K562 (cell line): ENCODE measurements around the gene HRNR. TPM values are rescaled to one million over a fixed set of nuclear protein-coding genes. Genes with fewer than 3 reads are reported as not detected.

ENCODE experiments used
- ATAC-seq: fragments of 200-7000 bp; cut with Tn5 transposase; 3 replicates; pipeline ENCODE4 v1.9.1; 2020; ENCODE audit warnings: moderate library complexity
- BruUV-seq: library from RNA; stranded (reverse); fragments of 400-500 nt; replicated peaks from 2 replicates; lab custom pipeline; 2021; lab: Mats Ljungman, UMichigan
- CTCF ChIA-PET: fragments of 300-600 bp; formaldehyde crosslinking; extraction: SDS; loops from one replicate; lab custom pipeline; 2021; ENCODE audit warnings: low intra/inter-chr PET ratio; lab: Yijun Ruan, JAX
- POLR2A ChIA-PET: fragments of 300-600, 350-650 bp; sonication (Branson Sonifier 250); formaldehyde crosslinking; extraction: SDS; loops from one replicate; lab custom pipeline; 2021; ENCODE audit warnings: antibody characterized with exemption, inconsistent platforms; lab: Yijun Ruan, JAX
- DNase-seq, 4 experiments: peaks; one replicate each; pipeline versions ENCODE4 v3.0.0 to v3.0.0-alpha.2; 2011 to 2018; ENCODE audit warnings: low spot score in 3 of 4, mixed read lengths in 3 of 4; ENCODE audit errors: extremely low read depth in 1 of 4
- FAIRE-seq: peaks from 2 replicates; lab custom pipeline; 2011; peaks lifted over from hg19 to GRCh38; lab: Jason Lieb, UNC
- H2AFZ ChIP-seq: 2 replicates; pipeline ENCODE4 v1.6.0; 2011; ENCODE audit warnings: low read depth, low read length, control low read depth, inconsistent platforms
- H3K27ac ChIP-seq: fragments of 200-600 bp; 3 replicates; pipeline ENCODE4 v1.8.0; 2011; ENCODE audit warnings: low read depth, mild to moderate bottlenecking, control low read depth, inconsistent platforms, low read length, moderate library complexity, mixed read lengths; ENCODE audit errors: extremely low read depth
- H3K27me3 ChIP-seq, 2 experiments: fragments of 300-600 bp in 1 of 2; 2 replicates in 1 of 2; 3 replicates in 1 of 2; pipeline versions ENCODE4 v1.6.0 to v1.8.0; 2011; ENCODE audit warnings: inconsistent platforms in 2 of 2, low read length in 2 of 2, mild to moderate bottlenecking in 1 of 2, mixed read lengths in 1 of 2, moderate library complexity in 1 of 2; ENCODE audit not compliant: control insufficient read depth in 2 of 2, insufficient read depth in 2 of 2
- H3K36me3 ChIP-seq: fragments of 300-600 bp; 3 replicates; pipeline ENCODE4 v1.8.0; 2011; ENCODE audit warnings: mild to moderate bottlenecking, low read length, inconsistent platforms; ENCODE audit not compliant: control insufficient read depth, insufficient read depth
- H3K4me1 ChIP-seq, 2 experiments: fragments of 200-600 bp in 1 of 2; replicated peaks in 1 of 2; 2 replicates in 1 of 2; 3 replicates in 1 of 2; pipeline versions ENCODE4 v1.5.1 to v1.8.0; 2011; ENCODE audit warnings: inconsistent platforms in 2 of 2, low read length in 2 of 2, mild to moderate bottlenecking in 1 of 2, mixed read lengths in 1 of 2, moderate library complexity in 1 of 2; ENCODE audit not compliant: control insufficient read depth in 2 of 2, insufficient read depth in 2 of 2
- H3K4me2 ChIP-seq: 2 replicates; pipeline ENCODE4 v1.6.1; 2011; ENCODE audit warnings: low read length, control low read depth, inconsistent platforms, mixed read lengths; ENCODE audit not compliant: insufficient read depth
- H3K4me3 ChIP-seq: fragments of 200-600 bp; sonication (generic), shearing (Covaris generic); 2 replicates; pipeline ENCODE4 v1.5.1; 2016; ENCODE audit warnings: control low read depth, inconsistent platforms
- H3K79me2 ChIP-seq: fragments of 200-600 bp; 3 replicates; pipeline ENCODE4 v1.8.0; 2011; ENCODE audit warnings: low read length, inconsistent platforms; ENCODE audit not compliant: control insufficient read depth, insufficient read depth
- H3K9ac ChIP-seq, 2 experiments: 2 replicates each; pipeline versions ENCODE4 v1.6.0 to v1.6.1; 2011; ENCODE audit warnings: low read depth in 2 of 2, low read length in 2 of 2, control low read depth in 1 of 2, inconsistent platforms in 1 of 2, mild to moderate bottlenecking in 1 of 2, mixed read lengths in 1 of 2; ENCODE audit not compliant: insufficient read depth in 1 of 2
- H3K9me1 ChIP-seq: one replicate; pipeline ENCODE4 v1.6.0; 2011; ENCODE audit warnings: inconsistent platforms, mild to moderate bottlenecking, low read length, moderate library complexity; ENCODE audit not compliant: control insufficient read depth, insufficient read depth
- H3K9me3 ChIP-seq: replicated peaks from 2 replicates; pipeline ENCODE4 v1.5.1; 2011; ENCODE audit warnings: low read depth, low read length, inconsistent platforms; ENCODE audit not compliant: control insufficient read depth, insufficient read depth
- H4K20me1 ChIP-seq: replicated peaks from 2 replicates; pipeline ENCODE4 v1.6.1; 2011; ENCODE audit warnings: low read length, inconsistent platforms, mixed read lengths; ENCODE audit not compliant: control insufficient read depth, insufficient read depth
- ARID4B ChIP-seq: sonication (generic); formaldehyde crosslinking; IDR thresholded peaks from 2 replicates; pipeline ENCODE4 v1.8.0; 2022; ENCODE audit warnings: mild to moderate bottlenecking, missing genetic modification reagents
- CREB1 ChIP-seq, 2 experiments: sonication (generic) in 1 of 2; formaldehyde crosslinking in 1 of 2; IDR thresholded peaks; 2 replicates each; pipeline versions ENCODE4 v1.6.1 to v1.8.0; 2012 to 2022; ENCODE audit warnings: inconsistent platforms in 1 of 2, mild to moderate bottlenecking in 1 of 2, missing genetic modification reagents in 1 of 2, moderate library complexity in 1 of 2
- E2F8 ChIP-seq: fragments of 450-650 bp; IDR thresholded peaks from 2 replicates; pipeline ENCODE4 v1.7.1; 2018; ENCODE audit warnings: mild to moderate bottlenecking, low read depth; ENCODE audit not compliant: partially characterized antibody
- HINFP ChIP-seq: fragments of 450-650 bp; conservative IDR thresholded peaks from 2 replicates; pipeline ENCODE4 v1.6.1; 2016; ENCODE audit warnings: missing genetic modification characterization, low read depth, mild to moderate bottlenecking, control low read depth, missing compliant biosample characterization
- KDM4B ChIP-seq, 2 experiments: fragments of 450-650 bp in 1 of 2; sonication (generic) in 1 of 2; IDR thresholded peaks; 2 replicates each; pipeline ENCODE4 v1.6.1; 2016 to 2017; ENCODE audit warnings: borderline replicate concordance in 2 of 2, antibody characterized with exemption in 1 of 2, low read depth in 1 of 2, mild to moderate bottlenecking in 1 of 2
- RBBP5 ChIP-seq: fragments of 200-600 bp; sonication (generic); IDR thresholded peaks from 2 replicates; pipeline ENCODE4 v1.6.1; 2012; ENCODE audit warnings: borderline replicate concordance, mild to moderate bottlenecking, low read length, control low read depth, inconsistent platforms; ENCODE audit not compliant: insufficient read depth, poor library complexity, severe bottlenecking
- SMARCC2 ChIP-seq: fragments of 450-650 bp; IDR thresholded peaks from 2 replicates; pipeline ENCODE4 v1.6.1; 2017; ENCODE audit warnings: antibody characterized with exemption, moderate library complexity, mild to moderate bottlenecking, low read depth
- ZC3H11A ChIP-seq: IDR thresholded peaks from 2 replicates; pipeline ENCODE4 v1.6.1; 2012; ENCODE audit warnings: low read depth, low read length, improper control_type of control experiment
- ZNF282 ChIP-seq: sonication (generic); formaldehyde crosslinking; IDR thresholded peaks from 2 replicates; pipeline ENCODE4 v1.8.1; 2023; ENCODE audit warnings: missing genetic modification reagents
- ZNF449 ChIP-seq: fragments of 250-450 bp; sonication (Bioruptor Pico); IDR thresholded peaks from 2 replicates; pipeline ENCODE4 v1.8.0; 2022; ENCODE audit warnings: moderate library complexity, mild to moderate bottlenecking, inconsistent platforms
- ZNF785 ChIP-seq: fragments of 250-450 bp; sonication (Bioruptor Pico); IDR thresholded peaks from 2 replicates; pipeline ENCODE4 v1.4.0; 2020; ENCODE audit warnings: mild to moderate bottlenecking
- ZSCAN29 ChIP-seq: fragments of 450-650 bp; IDR thresholded peaks from 2 replicates; pipeline ENCODE4 v1.6.1; 2017
- WGBS: fragments of 100-300 bp; shearing (Covaris generic); methylation state at CpG from one replicate; pipeline ENCODE4 v1.1.6; 2016; ENCODE audit warnings: low coverage, mixed read lengths; ENCODE audit not compliant: insufficient coverage; ENCODE audit errors: missing lambda C conversion rate; 5-methylcytosine and 5-hydroxymethylcytosine counted together
- in situ Hi-C: fragments of 300-500 bp; cut with MboI; formaldehyde crosslinking; loops from 4 replicates; pipeline ENCODE4 v1.15.0; 2018; ENCODE audit warnings: inconsistent platforms, mixed read lengths
- intact Hi-C: fragments of 100-400 bp; cut with micrococcal nuclease; formaldehyde crosslinking; loops from 2 replicates; pipeline ENCODE4 v1.14.2; 2022
- polyA plus RNA-seq, 8 experiments: library from polyadenylated mRNA; depleted of rRNA in 4 of 8; stranded (reverse) in 5 of 8; unstranded in 3 of 8; fragments of >200 nt; fragmentation: Nextera tagmentation in 2 of 8; fragmentation: Illumina TruSeq in 1 of 8; extraction: Ambion mirVana in 2 of 8; extraction: Trizol in 1 of 8; gene quantifications; 2 replicates each; pipeline versions ENCODE4 v1.2.1 to v1.2.3, GENCODE V29; 2011 to 2014; ENCODE audit warnings: inconsistent platforms in 1 of 8, missing spikeins in 1 of 8
- total RNA-seq, 7 experiments: library from RNA; depleted of rRNA in 6 of 7; stranded (reverse); fragments of >200 nt in 6 of 7; fragmentation: Illumina TruSeq in 2 of 7; extraction: Trizol in 2 of 7; gene quantifications; 2 replicates each; pipeline versions ENCODE4 v1.2.1 to v1.2.3, GENCODE V29; 2011 to 2021; ENCODE audit warnings: low replicate concordance in 1 of 7

Gene HRNR
- total and polyA plus RNA-seq, 9 of the 15 experiments (the other 6 are each of a cell fraction or from before 2014, with no cell fraction given) = not detected

- H3K4me3 ChIP-seq = no peak overlapping the region
- no peaks in the 10 kb centered on the region for H3K9me1 ChIP-seq
- DNase-seq (no peak), ATAC-seq (no peak), FAIRE-seq (no peak)
- H3K9me3 ChIP-seq = no peaks in the 10 kb centered on the region
- no peak overlapping the region for H2AFZ ChIP-seq
- BruUV-seq = no TSS peak
- H3K4me1 ChIP-seq = no peaks in the 10 kb centered on the region
- POLR2A ChIA-PET = interaction anchor here (0.7 kb wide), 1 partner anchor 223 kb away, joined by 3 read pairs; no protein-coding TSS in a partner anchor
- in situ Hi-C loops = no loop called here
- no peak overlapping the region for H3K27ac ChIP-seq
- no peaks in the 10 kb centered on the region for H3K36me3 ChIP-seq
- intact Hi-C loops = no loop called here
- peaks cover 0 to 6% of the 10 kb centered on the region in 2 experiments; a peak in 2 of 5 replicates for H3K27me3 ChIP-seq
- 0% methylated on average over 3 of the region's 3 CpGs for WGBS
- CTCF ChIA-PET = no interaction called here
- H3K79me2 ChIP-seq = no peaks in the 10 kb centered on the region
- no peaks in the 10 kb centered on the region for H4K20me1 ChIP-seq
- H3K9ac ChIP-seq = no peak overlapping the region
- no peak overlapping the region for H3K4me2 ChIP-seq
- TF ChIP-seq SMARCC2 (no peak), E2F8 (no peak), RBBP5 (no peak), KDM4B (IDR thresholded peaks at IDR 0.05; ENCODE audit: borderline replicate concordance in 2 of 2, low read depth in 1 of 2) (no peak), ZNF449 (no peak), ZC3H11A (no peak), CREB1 (IDR thresholded peaks at IDR 0.05) (no peak), CREB1 (CRISPR knock-in tag; IDR thresholded peaks at IDR 0.05) (no peak), ZSCAN29 (no peak), HINFP (tag) (no peak), ARID4B (no peak), ZNF785 (CRISPR knock-in tag) (no peak), ZNF282 (no peak)
Measured at GRCh38 chr1:152225678-152226077, 1.7 kb upstream of the HRNR start.
